Endometrial microvascular endothelial cells (primary cell): ENCODE results near the gene EMC6. TPM values are rescaled to one million over a fixed set of nuclear protein-coding genes. Genes with fewer than 3 reads are reported as not detected.

Source experiments
- in situ Hi-C: cut with HindIII; loops from 2 replicates; pipeline ENCODE4 v1.10.0; 2017; ENCODE audit warnings: low sequenced_read_pairs, low pct_unique_long_range_greater_than_20kb; ENCODE audit errors: inconsistent ontology term
- total RNA-seq: library from RNA; depleted of rRNA; stranded (reverse); fragments of >200 nt; gene quantifications from one replicate; pipeline ENCODE4 v1.2.3, GENCODE V29; 2015; ENCODE audit errors: inconsistent ontology term

EMC6 gene
- 48.8 TPM for total RNA-seq

DNA sequence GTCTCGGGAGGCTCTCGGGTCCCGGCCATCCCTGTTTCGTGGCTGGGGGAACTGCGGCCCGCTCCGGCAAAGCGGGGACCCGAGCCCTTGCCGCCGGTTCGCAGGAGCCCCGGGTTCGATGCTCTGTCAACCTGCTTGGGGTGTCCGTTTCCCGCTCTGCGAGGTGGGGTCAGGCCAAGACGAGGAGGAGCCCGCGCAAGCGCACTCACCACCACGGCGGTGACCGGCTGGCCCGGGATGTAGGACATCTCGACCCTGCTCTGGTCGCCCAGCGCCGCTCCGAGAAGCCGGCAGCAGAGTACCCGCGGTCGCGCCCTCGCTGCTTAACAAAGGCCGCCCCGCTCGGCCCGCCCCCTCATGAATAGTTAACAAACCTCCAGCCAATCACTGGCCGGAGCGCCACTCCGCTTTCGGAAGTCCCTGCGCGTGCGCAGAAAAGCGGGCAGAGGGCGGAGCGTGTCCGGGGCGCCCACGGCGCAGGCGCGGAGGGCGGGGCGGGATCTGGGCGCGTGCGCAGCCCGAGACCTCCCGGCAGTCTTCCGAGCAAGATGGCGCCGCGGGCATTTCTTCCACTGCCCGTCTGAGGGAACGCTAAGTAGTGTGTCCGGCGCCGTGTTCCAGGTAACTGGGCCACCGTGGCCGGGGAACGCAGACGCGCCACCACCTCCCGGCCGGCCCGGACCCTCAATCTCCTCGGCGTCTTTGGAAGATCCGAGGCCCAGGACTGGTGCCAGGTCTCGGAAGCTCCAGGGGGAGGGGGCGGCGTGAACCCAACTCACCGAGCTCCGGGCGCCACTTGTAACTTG lies at the start of gene EMC6, which contains the start of gene TAX1BP3:
Gene EMC6, plus strand, starts transcription at position 534 of the 806 bp plus-strand sequence. CDS start 335 bp downstream, outside the sequence.
Gene TAX1BP3, minus strand, starts transcription at position 300 of the 806 bp plus-strand sequence. Its CDS starts 52 bp downstream, at position 248.
- in situ Hi-C loops = no loop called here

DNA sequence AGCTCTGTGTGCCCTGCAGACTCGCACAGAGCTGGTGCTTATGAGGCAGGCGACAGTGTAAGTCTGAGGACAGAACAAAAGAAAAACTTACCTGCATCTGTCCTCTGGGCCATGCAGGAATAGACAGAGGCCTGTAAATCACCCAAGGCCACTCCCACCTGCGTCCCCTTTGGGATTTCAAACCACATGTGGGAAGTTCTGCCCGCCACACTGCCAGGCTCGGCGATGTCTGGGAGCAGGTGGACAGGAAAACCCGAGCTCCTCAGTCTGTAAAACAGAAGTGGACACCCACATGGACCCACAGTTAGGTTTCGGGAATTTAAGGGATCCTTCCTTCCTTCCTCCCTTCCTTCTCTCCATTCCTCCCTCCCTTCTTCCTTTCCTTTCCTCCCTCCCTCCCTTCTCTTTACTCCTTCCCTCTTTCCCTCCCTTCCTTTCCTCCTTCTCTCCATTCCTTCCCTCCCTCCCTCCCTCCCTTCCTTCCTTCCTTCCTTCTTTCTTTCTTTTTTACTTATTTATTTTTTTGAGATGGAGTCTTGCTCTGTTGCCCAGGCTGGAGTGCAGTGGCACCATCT lies 47.4 kb upstream of the EMC6 start:
- in situ Hi-C loops = no loop called here

DNA sequence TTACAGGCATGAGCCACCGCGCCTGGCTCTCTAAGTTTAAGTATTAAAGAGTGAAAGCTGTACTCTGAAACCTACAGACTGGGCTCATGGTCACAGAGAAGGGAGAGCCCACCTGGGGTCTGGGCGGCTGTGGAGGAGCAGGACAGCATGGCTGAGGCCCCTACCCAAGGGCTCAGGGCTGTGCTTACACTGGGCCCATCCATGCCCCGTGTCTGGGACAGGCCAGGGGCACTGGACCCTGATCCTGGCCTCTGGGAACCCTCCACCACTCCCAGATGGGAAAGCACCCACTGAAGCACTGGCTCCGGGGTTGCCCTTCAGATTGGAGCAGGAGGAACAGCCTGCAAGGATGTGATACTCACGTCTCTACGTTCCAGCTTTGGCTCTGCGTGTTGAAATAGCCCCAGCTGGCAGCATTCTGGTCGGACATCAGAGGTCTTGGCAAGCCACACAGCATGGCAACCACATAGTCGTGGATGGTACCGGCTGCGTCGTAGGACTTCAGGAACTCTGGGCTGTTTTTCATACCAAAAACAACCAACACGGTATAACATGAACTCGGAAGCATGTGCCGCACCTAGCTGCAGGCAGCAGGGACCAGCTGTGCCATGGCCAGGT lies 45.5 kb upstream of the EMC6 start:
- in situ Hi-C loops = no loop called here

DNA sequence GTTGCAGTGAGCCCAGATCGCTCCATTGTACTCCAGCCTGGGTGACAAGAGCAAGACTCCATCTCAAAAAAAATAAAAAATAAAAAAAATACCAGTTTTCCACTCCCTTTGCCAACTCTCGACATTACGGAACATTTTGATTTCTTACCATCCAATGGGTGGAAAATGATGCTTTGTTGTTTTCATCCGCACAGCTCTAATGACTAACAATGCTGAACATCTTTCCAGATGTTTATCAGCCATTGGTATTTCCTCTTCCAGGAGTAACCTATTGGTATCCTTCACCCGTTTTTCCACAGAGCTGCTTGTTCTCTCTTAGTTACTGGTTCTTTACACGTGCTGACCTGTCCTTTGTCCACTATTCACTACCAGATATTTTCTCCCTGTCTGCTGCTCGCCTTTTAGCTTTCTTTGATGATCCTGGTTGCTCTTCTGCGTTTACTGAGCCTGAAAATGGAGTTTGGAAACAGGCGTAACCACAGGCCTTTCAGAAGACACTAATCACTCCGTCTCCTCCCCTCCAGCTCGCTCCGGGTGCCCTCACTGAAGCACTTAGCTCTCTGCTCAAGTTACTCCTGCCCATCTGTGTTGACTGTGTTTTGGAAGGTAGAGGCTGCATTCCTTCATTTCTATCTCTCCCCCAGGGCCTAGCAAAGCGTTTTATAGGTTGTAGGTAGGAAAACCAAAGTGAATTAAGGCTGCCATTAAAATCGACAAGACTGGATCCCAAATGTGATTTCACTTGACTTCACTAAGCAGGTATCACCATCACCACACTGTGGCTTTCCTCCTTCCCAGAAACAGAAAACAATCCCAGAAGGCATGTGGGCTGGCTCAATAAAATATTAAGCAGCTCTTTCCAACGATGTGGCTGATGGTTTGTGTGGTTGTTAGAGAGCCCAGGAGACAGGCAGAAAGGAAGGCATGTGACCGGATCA lies 41.5 kb upstream of the EMC6 start:
- in situ Hi-C loops = no loop called here

DNA sequence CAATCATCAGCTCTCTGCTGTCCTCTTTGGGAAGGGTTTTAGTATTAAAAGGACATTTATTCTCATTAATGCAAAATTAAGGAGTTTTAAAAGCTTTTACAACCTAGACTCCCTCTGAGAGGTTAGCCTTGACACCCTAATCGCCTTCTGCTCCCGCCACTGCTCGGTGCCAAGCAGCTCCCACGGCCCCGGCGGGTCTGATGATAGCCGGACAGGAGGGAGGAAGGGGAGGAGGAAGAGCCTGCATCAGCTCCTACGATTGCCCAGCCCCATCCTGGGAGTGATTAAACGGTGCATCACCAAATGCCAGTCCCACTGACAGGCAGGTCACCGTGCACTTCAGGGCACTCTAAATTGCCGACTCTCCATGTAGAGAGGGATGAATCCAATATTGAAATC lies 40.8 kb upstream of the EMC6 start:
- in situ Hi-C loops = no loop called here

DNA sequence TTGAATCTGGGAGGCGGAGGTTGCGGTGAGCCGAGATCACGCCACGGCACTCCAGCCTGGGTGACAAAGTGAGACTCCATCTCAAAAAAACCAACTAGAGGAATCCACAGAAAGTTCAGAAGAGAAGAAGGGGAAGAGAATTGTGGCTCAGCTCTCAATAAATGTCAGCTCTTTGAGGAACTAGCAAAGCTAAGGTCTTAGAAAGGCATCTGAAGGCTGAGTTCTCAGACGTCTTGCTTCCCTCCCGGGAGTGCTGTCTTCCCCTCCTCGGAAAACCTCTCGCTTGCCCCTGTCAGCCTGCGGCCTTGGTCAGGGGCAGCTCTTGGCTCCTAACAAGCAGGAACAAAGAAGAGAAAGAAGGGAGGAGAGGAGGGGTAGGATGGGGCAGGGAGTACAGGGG lies 37.8 kb upstream of the EMC6 start:
- in situ Hi-C loops = no loop called here

DNA sequence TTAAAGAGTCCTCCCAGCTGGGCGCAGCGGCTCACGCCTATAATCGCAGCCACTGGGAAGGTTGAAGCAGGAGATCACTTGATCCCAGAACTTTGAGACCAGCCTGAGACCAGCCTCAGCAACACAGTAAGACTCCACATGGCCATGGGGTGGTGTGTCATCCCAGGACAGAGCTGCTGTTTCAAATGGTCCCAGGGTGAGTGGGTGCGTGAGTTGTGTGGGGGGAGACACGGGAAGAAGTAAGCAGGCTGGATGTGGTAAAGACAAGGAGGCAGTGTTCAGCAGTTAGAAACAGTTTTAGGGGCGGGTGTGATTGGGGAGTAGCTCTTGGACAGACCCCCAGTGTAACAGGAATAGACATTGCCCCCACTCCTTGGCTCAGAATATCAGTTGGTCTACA lies 36.3 kb upstream of the EMC6 start:
- in situ Hi-C loops = no loop called here

DNA sequence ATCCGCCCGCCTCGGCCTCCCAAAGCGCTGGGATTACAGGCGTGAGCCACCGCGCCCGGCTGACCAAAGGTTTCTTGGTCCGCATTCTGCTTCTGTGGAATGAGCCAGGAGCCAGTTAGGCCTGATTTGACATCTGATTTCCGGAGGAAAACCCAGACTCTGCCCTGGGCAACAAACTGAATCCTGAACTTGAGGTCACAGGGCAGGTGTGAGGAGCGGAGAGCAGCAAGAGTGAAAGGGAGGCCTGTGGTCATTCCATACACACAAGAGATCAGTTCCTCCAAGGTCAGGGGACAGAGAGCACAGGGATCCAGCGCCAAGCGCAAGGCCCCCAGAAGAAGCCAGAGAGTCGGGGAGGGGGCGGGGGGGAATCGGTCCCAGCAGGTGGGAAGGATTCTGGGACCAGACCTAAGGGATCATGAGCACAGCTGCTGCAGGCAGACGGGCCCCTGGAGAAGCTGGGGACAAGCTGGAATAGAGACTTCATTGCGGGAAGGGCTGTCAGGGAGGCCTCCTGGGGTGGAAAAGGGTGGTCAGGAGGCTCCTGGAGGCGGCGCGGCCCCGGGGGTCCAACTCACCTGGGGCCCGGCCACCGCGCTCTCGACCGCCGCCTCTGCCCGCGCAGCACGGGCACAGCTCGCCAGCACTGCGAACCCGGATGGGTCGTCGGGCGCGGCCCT lies 33.0 kb upstream of the EMC6 start:
- in situ Hi-C loops = no loop called here

DNA sequence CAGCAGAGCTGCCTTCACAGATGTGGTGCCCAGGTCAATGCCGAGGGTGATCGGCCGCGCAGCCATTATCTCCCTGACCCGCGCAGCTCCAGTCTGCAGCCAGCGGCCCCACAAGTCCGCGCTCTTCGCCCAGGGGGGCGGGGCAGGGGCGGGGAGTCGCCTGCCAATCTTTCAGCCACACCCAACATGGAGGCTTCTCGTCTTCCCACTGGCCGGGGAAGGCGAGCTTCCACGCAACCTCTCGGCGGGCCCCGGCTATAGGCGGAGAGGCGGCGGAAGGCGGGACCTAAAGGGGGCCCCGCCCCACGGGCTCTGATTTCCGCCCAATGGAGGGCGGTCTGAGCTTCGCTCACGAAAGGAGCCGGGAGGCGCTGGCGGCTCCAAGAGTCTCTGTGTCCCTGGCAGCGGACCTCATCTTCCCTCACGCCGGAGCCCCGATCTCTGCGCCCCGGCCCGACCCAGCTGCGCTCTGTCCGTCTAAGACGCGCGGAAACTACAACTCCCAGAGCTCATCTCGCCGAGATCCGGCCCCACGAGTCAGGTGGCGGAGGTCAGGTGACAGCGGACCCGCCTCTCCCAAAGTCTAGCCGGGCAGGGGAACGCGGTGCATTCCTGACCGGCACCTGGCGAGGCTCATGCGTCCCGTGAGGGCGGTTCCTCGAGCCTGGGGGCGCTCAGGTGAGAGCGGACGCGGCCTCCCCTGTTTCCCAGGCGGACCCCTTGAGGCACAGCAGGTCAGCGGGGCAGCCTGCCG lies 32.3 kb upstream of the EMC6 start, which contains the start of the genes CTNS and SHPK:
Gene CTNS, plus strand, starts transcription at position 607 of the 754 bp plus-strand sequence. CDS start 3,447 bp downstream, outside the sequence.
Gene SHPK, minus strand, starts transcription at position 97 of the 754 bp plus-strand sequence. Its CDS starts 31 bp downstream, at position 66.
- in situ Hi-C loops = no loop called here

DNA sequence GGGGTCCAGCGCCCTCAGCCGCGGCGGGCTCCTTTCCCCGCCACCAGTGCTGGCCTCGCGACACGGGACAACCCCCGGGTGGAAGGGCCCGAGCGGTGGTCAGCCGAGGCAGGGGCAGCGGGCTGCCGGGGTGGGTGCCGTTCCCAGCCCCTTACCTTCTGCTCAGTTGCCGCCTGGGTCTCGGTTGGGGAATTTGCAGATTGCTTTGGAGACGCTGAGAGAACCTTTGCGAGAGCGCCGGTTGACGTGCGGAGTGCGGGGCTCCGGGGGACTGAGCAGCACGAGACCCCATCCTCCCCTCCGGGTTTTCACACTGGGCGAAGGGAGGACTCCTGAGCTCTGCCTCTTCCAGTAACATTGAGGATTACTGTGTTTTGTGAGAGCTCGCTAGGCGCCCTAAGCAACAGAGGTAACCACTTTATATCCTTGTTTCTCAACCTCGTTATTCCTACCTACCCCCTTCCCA lies 31.7 kb upstream of the EMC6 start:
- in situ Hi-C loops = no loop called here

DNA sequence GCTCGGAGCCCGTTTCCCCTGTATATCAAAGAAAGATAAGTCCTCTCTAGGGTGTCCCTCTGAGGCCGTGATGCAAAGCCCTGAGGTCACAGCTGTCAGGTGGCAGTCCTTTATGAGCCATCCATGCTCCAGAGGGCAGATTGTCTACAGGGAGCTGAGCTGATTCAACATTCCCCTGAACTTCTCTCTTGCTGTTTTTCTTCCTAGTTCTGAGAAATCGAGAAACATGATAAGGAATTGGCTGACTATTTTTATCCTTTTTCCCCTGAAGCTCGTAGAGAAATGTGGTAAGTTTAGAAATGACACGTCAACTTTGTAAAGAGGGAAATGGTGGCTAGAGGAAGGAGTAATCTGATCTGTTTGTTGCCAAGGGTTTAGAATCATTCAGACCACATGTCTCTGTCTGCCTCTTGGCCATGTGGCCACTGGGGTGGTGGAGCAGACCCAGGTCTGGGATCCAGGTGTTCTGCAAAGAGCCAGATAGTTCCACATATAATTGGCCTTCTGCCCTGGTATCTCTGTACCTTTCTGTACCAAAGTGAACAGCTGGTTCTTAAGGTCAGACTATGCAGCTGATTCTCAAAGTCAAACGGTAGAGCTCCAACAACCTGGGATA lies 28.5 kb upstream of the EMC6 start:
- in situ Hi-C loops = no loop called here

DNA sequence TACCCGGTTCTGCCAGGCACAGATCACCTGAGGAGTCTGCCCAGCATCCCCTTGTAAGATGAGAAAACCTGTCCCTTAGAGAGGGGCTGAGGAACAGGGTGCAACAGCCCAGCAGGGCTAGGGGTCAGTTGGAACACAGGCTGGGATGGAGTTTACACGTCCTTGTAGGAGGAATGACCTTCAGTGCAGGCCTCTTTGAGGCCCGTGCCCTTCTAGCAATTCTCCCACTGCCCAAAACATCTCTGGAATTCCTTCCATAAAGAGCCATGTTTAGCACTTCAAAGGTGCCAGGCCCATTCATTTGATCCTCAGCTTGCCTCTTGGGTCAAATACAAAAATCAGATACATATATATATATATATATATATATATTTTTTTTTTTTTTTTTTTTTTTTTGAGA lies 27.6 kb upstream of the EMC6 start:
- in situ Hi-C loops = no loop called here

DNA sequence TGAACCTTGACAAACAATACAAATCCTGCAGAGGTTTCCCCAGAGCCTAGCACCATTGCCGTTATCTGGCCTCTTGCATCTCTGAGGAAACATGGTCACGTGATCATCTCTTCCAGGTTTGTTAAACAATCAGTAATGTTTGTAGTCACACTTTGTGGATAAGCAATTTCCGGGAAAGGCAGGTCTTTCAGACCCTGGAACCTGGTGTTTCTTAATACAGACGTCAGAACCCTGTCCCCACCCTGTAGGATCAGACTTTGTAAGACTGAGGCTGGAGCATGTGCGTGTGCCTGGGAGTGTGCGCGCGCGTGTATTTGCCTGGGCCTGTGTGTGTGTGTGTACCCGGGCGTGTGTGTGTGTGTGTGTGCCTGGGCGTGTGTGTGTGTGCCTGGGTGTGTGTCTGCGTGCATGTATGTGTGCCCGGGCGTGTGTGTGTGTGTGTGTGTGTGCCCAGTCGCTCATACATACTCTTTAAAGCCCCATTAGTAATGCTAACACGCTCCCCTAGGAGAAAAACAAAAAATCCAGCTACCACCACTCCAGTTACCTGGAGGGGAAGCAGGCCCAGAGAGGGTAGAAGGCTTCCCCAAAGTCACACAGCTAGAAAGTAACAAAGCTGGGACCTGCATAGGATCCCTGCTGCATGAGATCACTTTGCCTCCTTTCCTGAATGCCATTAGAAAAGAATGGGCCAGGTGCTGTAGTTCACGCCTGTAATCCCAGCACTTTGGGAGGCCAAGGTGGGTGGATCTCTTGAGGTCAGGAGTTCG lies 26.7 kb upstream of the EMC6 start:
- in situ Hi-C loops = no loop called here

DNA sequence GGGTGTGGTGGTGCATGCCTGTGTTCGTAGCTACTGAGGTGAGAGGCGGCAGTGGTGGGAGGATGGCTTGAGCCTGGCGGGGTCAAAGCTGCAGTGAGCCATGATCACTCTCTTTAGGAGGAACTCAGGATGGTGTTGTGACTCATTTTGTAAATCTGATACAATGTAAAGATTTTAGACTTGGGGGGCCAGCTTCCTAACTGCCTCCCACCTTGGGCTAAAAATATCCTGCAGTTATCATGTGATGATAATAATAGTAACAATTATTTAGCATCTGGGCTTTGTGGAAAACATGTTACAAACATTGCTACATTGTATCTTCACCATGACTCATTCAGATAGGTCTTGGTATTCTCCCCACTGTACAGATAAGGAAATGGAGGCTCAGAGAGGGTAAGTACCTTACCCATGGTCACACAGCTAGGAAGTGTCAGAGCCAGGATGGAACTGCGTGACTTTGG lies 24.7 kb upstream of the EMC6 start:
- in situ Hi-C loops = no loop called here

DNA sequence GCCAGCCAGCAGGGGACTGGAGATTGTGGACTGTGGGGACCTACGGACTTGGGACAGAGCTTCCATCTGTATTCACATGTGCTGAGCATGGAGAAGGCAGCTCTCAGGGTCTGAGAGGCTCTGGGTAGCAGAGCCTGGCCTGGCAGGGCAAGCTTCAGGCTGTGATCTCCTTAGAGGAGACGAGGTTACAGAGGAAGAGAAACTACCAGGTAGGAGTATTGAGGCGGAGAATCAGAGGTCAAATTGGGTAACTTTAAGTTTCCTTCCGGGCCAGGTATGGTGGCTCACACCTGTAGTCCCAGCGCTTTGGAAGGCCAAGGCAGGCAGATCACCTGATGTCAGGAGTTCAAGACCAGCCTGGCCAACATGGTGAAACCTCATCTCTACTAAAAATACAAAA lies 23.3 kb upstream of the EMC6 start:
- in situ Hi-C loops = no loop called here

DNA sequence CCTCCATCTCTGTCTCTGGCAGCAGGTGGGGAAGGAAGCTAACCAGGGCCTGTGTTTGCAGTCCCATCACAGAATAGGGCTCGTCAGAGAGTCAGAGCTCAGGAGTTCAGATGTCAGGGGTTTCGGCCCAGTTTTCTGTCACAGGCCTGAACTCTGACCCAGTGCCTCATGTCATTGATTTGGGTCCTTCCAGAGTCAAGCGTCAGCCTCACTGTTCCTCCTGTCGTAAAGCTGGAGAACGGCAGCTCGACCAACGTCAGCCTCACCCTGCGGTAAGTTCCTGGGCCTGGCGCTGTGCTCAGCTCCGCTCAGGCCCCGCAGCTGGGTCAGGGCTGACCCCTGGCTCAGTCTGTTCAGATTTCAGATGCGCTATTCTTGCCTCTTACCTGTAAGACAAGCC lies 21.4 kb upstream of the EMC6 start:
- in situ Hi-C loops = no loop called here
